CD14-positive monocyte (primary cell): ENCODE results near the gene DIRAS1. TPM values are rescaled to one million over a fixed set of nuclear protein-coding genes. Genes with fewer than 3 reads are reported as not detected.

ENCODE experiments used
- DNase-seq, 3 donors: peaks; one replicate each; pipeline ENCODE4 v3.0.0-alpha.2; 2011 to 2022
- H2AFZ ChIP-seq: 2 replicates; pipeline ENCODE4 v1.6.0; 2012; ENCODE audit warnings: mild to moderate bottlenecking, low read depth, low read length, inconsistent platforms; ENCODE audit not compliant: insufficient read depth, poor library complexity, severe bottlenecking
- H3K27ac ChIP-seq, 2 donors: 1 replicate in 1 of 2; 2 replicates in 1 of 2; pipeline ENCODE4 v1.5.1; 2012 to 2013; ENCODE audit warnings: low read length in 2 of 2, control low read depth in 1 of 2, inconsistent platforms in 1 of 2, low read depth in 1 of 2, mild to moderate bottlenecking in 1 of 2
- H3K27me3 ChIP-seq, 2 donors: one replicate each; pipeline versions ENCODE4 v1.6.0 to v1.6.1; 2011 to 2013; ENCODE audit warnings: low read length in 2 of 2; ENCODE audit not compliant: control insufficient read depth in 2 of 2, insufficient read depth in 2 of 2
- H3K36me3 ChIP-seq, 2 donors: replicated peaks in 1 of 2; 1 replicate in 1 of 2; 2 replicates in 1 of 2; pipeline versions ENCODE4 v1.5.1 to v1.6.1; 2012 to 2013; ENCODE audit warnings: low read length in 2 of 2, control low read depth in 1 of 2, inconsistent platforms in 1 of 2, mild to moderate bottlenecking in 1 of 2; ENCODE audit not compliant: insufficient read depth in 2 of 2, control insufficient read depth in 1 of 2
- H3K4me1 ChIP-seq, 2 donors: 1 replicate in 1 of 2; 2 replicates in 1 of 2; pipeline versions ENCODE4 v1.5.1 to v1.6.1; 2012 to 2013; ENCODE audit warnings: low read length in 2 of 2, control low read depth in 1 of 2, inconsistent platforms in 1 of 2, mild to moderate bottlenecking in 1 of 2, moderate library complexity in 1 of 2; ENCODE audit not compliant: insufficient read depth in 2 of 2, control insufficient read depth in 1 of 2
- H3K4me2 ChIP-seq: replicated peaks from 2 replicates; pipeline ENCODE3; 2012; ENCODE audit warnings: low read length, moderate library complexity, mild to moderate bottlenecking; ENCODE audit not compliant: poor library complexity, severe bottlenecking; ENCODE audit errors: extremely low read depth
- H3K4me3 ChIP-seq, 3 experiments: fragments of 200-600 bp in 1 of 3; sonication (generic) in 1 of 3; replicated peaks in 1 of 3; 1 replicate in 2 of 3; 2 replicates in 1 of 3; pipeline ENCODE4 v1.5.1; 2011 to 2013; ENCODE audit warnings: low read length in 3 of 3, mild to moderate bottlenecking in 3 of 3, control low read depth in 2 of 3, low read depth in 2 of 3, inconsistent platforms in 1 of 3, moderate library complexity in 1 of 3
- H3K79me2 ChIP-seq: 2 replicates; pipeline ENCODE4 v1.6.0; 2012; ENCODE audit warnings: mild to moderate bottlenecking, control low read depth, inconsistent platforms, low read length, moderate library complexity; ENCODE audit not compliant: insufficient read depth
- H3K9ac ChIP-seq: 2 replicates; pipeline ENCODE4 v1.6.0; 2017; ENCODE audit warnings: low read length, mild to moderate bottlenecking; ENCODE audit not compliant: insufficient read depth, poor library complexity, severe bottlenecking
- H3K9me3 ChIP-seq, 2 donors: replicated peaks in 1 of 2; 1 replicate in 1 of 2; 2 replicates in 1 of 2; pipeline versions ENCODE4 v1.5.1 to v1.6.1; 2012 to 2013; ENCODE audit warnings: low read length in 2 of 2, control low read depth in 1 of 2; ENCODE audit not compliant: control insufficient read depth in 1 of 2, insufficient read depth in 1 of 2
- H4K20me1 ChIP-seq: 2 replicates; pipeline ENCODE4 v1.6.0; 2012; ENCODE audit warnings: mild to moderate bottlenecking, low read length, control low read depth, moderate library complexity; ENCODE audit not compliant: insufficient read depth
- H3K27ac Mint-ChIP-seq, 7 donors: one replicate each; pipeline ENCODE4 v1.8.0; 2020; ENCODE audit warnings: mild to moderate bottlenecking in 7 of 7, mixed read lengths in 7 of 7, moderate library complexity in 6 of 7, inconsistent platforms in 2 of 7
- H3K27me3 Mint-ChIP-seq, 3 donors: one replicate each; pipeline ENCODE4 v1.8.0; 2021 to 2022; ENCODE audit warnings: low read depth in 3 of 3, mild to moderate bottlenecking in 3 of 3, mixed read lengths in 3 of 3, moderate library complexity in 3 of 3, inconsistent platforms in 1 of 3
- H3K36me3 Mint-ChIP-seq, 2 donors: one replicate each; pipeline ENCODE4 v1.8.0; 2020; ENCODE audit warnings: mixed read lengths in 2 of 2, inconsistent platforms in 1 of 2, mild to moderate bottlenecking in 1 of 2
- H3K4me1 Mint-ChIP-seq: one replicate; pipeline ENCODE4 v1.8.0; 2020; ENCODE audit warnings: mild to moderate bottlenecking, mixed read lengths
- H3K4me3 Mint-ChIP-seq, 2 donors: one replicate each; pipeline ENCODE4 v1.8.0; 2020; ENCODE audit warnings: mild to moderate bottlenecking in 2 of 2, mixed read lengths in 2 of 2, moderate library complexity in 1 of 2
- H3K9me3 Mint-ChIP-seq, 7 donors: one replicate each; pipeline ENCODE4 v1.8.0; 2020 to 2022; ENCODE audit warnings: mixed read lengths in 7 of 7, mild to moderate bottlenecking in 6 of 7, moderate library complexity in 6 of 7, inconsistent platforms in 2 of 7
- WGBS: methylation state at CpG from one replicate; pipeline ENCODE4 v1.1.5; 2013; ENCODE audit warnings: missing lambda C conversion rate; ENCODE audit not compliant: insufficient coverage; 5-methylcytosine and 5-hydroxymethylcytosine counted together
- intact Hi-C, 2 donors: fragments of 100-400 bp; cut with micrococcal nuclease; formaldehyde crosslinking; loops; one replicate each; pipeline versions ENCODE4 v1.15.0 to v1.15.1; 2023
- polyA plus RNA-seq, 3 donors: library from polyadenylated mRNA; depleted of rRNA in 1 of 3; unstranded in 2 of 3; stranded (reverse) in 1 of 3; fragments of 300-500 nt in 2 of 3; fragments of >200 nt in 1 of 3; fragmentation: Illumina TruSeq in 2 of 3; gene quantifications; 1 replicate in 2 of 3; 2 replicates in 1 of 3; pipeline ENCODE4 v1.2.3, GENCODE V29; 2012 to 2021
- TF ChIP-seq, protein P1 (sequence below): fragments of 200-600 bp; IDR thresholded peaks from one replicate; pipeline ENCODE4 v1.8.0; 2022; ENCODE audit warnings: antibody characterized with exemption, mild to moderate bottlenecking

Gene DIRAS1
- polyA plus RNA-seq, 3 donors = 0.04 TPM; not detected in 2

DNA sequence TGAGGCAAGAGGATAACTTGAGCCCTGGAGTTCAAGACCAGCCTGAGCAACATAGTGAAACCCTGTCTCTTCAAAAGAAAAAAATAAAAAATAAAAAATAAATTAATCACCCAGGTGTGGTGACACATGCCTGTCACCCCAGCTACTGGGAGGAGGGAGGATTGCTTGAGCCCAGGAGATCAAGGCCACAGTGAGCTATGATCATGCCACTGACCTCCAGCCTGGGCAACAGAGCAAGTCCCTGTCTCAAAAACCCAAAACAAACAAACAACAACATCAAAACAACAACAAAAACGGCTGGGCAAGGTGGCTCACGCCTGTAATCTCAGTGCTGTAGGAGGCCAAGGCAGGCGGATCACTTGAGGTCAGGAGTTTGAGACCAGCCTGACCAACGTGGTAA, 22.9 kb upstream of the DIRAS1 start:
- WGBS = no CpG with 5 or more reads among the region's 4 CpGs
- Histone ChIP-seq H3K27ac (no peak overlapping the region), H3K4me2 (no peak overlapping the region), H3K27me3 (no peaks in the 10 kb centered on the region), H3K9me3 (no peaks in the 10 kb centered on the region), H2AFZ (no peak overlapping the region), H3K4me1 (peaks cover 5 to 10% of the 10 kb centered on the region in 2 donors), H3K4me3 (no peak overlapping the region), H3K36me3 (no peaks in the 10 kb centered on the region), H3K9ac (no peak overlapping the region), H3K79me2 (peaks cover 7% of the 10 kb centered on the region), H4K20me1 (no peaks in the 10 kb centered on the region)
- Mint-ChIP-seq H3K27ac (no peak overlapping the region), H3K27me3 (peaks cover 11 to 25% (median 15%) of the 10 kb centered on the region in 3 donors), H3K36me3 (no peaks in the 10 kb centered on the region), H3K4me1 (peaks cover 7% of the 10 kb centered on the region), H3K4me3 (no peak overlapping the region), H3K9me3 (peaks cover 0 to 1% (median 0%) of the 10 kb centered on the region in 7 donors)
- TF ChIP-seq, protein P1, sequence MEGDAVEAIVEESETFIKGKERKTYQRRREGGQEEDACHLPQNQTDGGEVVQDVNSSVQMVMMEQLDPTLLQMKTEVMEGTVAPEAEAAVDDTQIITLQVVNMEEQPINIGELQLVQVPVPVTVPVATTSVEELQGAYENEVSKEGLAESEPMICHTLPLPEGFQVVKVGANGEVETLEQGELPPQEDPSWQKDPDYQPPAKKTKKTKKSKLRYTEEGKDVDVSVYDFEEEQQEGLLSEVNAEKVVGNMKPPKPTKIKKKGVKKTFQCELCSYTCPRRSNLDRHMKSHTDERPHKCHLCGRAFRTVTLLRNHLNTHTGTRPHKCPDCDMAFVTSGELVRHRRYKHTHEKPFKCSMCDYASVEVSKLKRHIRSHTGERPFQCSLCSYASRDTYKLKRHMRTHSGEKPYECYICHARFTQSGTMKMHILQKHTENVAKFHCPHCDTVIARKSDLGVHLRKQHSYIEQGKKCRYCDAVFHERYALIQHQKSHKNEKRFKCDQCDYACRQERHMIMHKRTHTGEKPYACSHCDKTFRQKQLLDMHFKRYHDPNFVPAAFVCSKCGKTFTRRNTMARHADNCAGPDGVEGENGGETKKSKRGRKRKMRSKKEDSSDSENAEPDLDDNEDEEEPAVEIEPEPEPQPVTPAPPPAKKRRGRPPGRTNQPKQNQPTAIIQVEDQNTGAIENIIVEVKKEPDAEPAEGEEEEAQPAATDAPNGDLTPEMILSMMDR = no peak
- intact Hi-C loops = loop anchor here in 1 of 2 donors (10.0 kb wide), 1 partner anchor 279 kb away; no protein-coding TSS in a partner anchor
- no peak for DNase-seq

DNA sequence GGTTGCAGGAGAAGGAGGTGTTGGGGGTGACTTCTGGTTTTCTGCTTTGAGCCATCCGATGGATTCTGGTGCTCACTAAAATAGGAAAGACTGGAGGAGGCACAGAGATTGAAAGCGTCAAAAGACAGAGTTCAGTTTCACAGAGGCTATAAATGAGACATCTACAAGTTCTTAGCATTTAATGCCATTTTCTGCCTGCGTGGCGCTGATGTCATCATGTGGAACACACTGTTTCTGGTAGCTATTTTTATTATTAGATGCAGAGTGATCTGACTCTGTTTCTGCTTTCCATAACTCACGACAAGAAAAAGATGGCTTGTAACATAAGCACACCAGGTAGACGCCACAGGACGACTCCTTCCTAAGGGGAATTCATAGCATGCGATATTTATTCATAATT, 21.9 kb upstream of the DIRAS1 start:
- no peak overlapping the region for H3K4me3 ChIP-seq
- H3K4me1 ChIP-seq = peaks cover 15% of the 10 kb centered on the region in 2 donors
- no peak overlapping the region for H3K9ac ChIP-seq
- Mint-ChIP-seq H3K27me3 (peaks cover 11 to 23% (median 15%) of the 10 kb centered on the region in 3 donors), H3K9me3 (peaks cover 0 to 1% (median 0%) of the 10 kb centered on the region in 7 donors), H3K27ac (no peak overlapping the region), H3K4me1 (peaks cover 16% of the 10 kb centered on the region), H3K36me3 (no peaks in the 10 kb centered on the region), H3K4me3 (no peak overlapping the region)
- no peaks in the 10 kb centered on the region for H3K9me3 ChIP-seq
- 100% methylated on average over 3 of the region's 8 CpGs for WGBS
- H4K20me1 ChIP-seq = no peaks in the 10 kb centered on the region
- no peaks in the 10 kb centered on the region for H3K27me3 ChIP-seq
- no peaks in the 10 kb centered on the region for H3K36me3 ChIP-seq
- no peak overlapping the region for H2AFZ ChIP-seq
- H3K27ac ChIP-seq = no peak overlapping the region
- no peak overlapping the region for H3K4me2 ChIP-seq
- TF ChIP-seq, protein P1 = no peak
- DNase-seq = no peak
- intact Hi-C loops = loop anchor here in 1 of 2 donors (10.0 kb wide), 1 partner anchor 278 kb away; no protein-coding TSS in a partner anchor
- H3K79me2 ChIP-seq = peaks cover 16% of the 10 kb centered on the region
